OCI-M2 (cell line): Measurements from ENCODE around the gene BCAR1.
"Not testable (repeated sequence)": the region's sequence is repeated elsewhere in the genome, so short reads cannot be mapped to it uniquely, and the experiment has no call there.

ENCODE experiments used
- DNase-seq: peaks from one replicate; lab custom pipeline; 2025; ENCODE audit not compliant: unreplicated experiment; lab: John Stamatoyannopoulos, UW

BCAR1 gene, protein sequence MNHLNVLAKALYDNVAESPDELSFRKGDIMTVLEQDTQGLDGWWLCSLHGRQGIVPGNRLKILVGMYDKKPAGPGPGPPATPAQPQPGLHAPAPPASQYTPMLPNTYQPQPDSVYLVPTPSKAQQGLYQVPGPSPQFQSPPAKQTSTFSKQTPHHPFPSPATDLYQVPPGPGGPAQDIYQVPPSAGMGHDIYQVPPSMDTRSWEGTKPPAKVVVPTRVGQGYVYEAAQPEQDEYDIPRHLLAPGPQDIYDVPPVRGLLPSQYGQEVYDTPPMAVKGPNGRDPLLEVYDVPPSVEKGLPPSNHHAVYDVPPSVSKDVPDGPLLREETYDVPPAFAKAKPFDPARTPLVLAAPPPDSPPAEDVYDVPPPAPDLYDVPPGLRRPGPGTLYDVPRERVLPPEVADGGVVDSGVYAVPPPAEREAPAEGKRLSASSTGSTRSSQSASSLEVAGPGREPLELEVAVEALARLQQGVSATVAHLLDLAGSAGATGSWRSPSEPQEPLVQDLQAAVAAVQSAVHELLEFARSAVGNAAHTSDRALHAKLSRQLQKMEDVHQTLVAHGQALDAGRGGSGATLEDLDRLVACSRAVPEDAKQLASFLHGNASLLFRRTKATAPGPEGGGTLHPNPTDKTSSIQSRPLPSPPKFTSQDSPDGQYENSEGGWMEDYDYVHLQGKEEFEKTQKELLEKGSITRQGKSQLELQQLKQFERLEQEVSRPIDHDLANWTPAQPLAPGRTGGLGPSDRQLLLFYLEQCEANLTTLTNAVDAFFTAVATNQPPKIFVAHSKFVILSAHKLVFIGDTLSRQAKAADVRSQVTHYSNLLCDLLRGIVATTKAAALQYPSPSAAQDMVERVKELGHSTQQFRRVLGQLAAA

DNA sequence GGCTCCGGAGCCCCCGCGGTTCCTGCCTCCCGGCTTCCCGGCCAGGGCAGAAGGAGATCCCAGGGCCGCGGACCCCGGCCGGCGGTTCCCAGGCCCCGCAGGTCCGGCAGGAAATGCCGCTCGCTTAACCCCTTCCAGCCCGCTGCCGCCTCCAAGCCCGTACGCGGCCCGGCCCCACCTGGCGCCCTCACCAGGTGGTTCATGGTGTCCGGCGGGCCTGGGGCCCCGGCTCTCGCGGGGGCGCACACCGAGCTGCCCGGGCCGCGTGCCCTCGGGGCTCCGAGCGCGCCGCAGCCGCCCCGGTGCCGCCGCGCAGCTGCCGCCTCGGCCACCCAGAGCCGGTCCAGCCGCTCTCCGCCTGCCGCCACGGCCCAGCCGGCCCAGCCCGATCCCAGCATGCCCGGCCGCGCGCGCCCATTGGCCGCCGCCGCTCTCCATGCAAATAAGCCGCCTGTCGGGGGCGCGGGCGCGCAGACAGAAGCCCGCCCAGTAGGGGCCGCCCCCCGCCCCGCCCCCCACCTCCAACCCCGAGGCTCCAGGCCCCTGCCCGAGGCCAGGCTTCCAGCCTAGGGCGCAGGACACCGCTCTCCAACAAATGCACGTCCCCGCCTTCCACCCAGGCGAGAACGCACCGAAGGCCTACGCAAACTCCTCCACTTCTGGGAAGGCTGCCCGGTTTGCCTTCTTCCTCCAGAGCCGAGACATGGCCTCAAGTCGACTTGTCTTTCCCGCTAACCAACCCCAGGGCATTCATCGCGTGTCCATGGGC lies at the start of gene BCAR1:
Gene BCAR1 (minus strand): TSS at position 345 of the 769 bp plus-strand sequence. CDS start 142 bp downstream, at position 203.
- no peak for DNase-seq

DNA sequence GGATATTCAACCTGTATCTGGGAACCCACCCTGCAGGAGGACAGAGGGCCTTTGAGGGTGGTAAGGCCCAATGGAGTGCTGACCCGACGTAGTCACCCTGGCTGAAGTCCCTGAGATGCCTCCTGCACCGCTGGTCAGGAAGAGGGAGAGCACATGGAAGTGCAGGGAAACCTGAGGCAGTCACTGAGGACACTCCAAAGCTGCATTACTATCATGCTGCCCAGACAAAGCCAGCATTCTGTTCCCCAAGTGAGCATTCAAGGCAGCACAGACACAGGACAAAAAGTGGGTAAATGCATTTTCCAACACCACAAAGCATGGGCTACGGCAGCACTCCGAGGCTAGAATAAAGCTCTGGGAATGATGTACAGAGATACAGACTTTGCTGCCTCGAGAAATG lies 46.8 kb upstream of the BCAR1 start:
- DNase-seq, result no peak

DNA sequence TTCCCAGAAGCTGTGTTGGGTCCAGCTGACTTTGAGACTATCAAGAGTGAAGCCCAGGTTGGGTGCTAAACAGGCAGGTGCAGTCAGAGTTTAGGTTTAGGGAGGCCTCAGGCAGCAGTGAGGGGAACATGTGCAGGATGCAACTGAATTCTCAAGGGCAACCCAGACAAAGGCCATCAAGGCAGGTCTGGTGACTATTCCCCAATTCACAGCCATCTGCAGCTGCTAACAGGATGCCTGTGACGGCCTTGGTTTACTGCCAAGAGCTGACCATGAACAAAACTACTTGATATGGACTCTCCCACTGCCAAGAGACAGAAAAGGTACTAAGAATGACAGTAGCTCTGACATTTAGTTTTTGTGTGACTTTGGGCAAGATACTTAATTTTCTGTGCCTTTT lies 45.2 kb upstream of the BCAR1 start:
- DNase-seq, result no peak

DNA sequence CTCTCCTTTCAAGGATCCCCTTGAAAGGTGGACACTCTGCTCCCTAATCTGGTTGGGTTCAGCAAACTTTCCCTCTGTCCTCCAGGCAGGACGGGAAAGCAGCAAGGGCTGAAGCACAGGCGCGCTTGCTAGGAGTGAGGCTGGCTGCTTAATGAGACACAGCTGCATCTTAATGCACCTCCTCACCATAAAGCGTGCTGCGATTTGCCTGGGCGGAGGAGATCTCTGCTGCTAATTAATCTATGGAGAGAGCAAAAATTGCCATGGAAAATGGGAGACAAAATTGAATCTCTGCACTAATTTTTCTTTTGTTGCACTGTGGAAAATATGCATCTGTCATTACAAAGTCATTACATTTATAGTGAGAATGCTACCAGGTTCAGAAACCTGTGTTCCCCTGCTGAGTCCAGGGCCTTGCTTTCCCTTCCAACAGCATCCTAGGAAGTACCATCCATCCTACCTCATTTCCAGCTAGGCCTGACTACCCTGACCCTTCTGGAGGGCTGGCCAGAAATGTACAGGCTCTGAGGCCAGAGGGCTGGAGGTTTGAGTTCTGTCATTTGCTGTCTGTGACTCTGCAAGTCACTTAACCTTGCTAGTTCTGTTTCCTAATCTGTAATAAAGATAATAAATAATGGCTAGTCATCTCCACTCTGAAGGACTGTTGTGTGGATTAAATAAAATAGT lies 43.5 kb upstream of the BCAR1 start:
- DNase-seq, result no peak

DNA sequence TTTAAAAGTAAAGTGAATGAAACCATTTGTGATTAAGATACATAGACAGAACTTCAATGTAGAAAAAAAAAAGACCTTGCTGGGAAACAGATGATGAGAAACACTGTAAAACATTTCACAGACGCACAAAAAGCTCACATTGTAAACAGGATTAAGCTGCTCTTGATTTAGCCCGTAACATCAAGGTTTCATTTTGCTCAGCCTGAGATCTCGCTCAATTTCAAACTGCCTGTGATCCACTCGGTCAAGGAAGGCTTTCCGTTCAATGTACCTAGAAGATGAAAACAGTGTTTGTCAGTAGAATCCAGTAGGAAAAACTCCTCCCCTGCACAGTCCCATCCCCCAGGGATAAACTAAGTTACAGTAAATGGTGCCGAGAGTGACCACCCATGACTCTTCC lies 42.3 kb upstream of the BCAR1 start:
- DNase-seq, result no peak

DNA sequence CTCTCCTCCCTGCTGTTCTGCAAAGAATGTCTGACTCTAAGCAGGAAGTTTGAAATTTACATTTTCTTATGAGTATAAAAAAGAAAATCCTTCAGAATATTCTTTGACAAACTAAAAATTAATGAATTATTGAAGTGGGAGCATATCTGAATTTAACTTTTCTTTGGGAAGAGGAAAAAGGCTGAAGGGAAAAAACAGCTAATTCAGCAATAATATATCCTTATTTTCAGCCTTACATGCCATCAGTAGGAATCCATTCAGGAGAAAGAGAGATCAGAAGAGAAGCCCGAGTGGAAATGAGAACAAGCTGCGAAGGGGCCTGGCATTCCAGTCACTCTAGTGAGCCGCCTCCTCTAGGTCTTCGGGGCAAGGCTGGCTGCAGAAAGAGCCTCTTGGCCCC lies 41.7 kb upstream of the BCAR1 start:
- no peak for DNase-seq

DNA sequence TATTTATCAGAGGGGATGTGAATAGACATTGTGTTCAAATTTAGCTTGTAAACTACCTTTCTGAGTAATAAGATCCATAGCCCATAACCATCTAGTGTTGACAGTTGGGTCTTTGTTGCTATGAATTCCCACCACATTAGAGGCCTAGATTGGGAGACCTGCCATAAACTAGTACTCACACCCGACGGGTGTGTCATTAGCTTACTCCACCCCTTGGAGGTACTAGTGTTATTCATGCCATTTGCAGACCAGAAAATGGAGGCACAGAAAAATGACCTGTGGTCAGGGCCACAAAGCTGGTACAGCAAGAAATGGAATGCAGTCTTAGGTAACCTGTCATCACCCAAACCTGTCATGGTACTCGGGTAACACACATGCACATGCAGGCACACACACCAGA lies 41.3 kb upstream of the BCAR1 start:
- no peak for DNase-seq

DNA sequence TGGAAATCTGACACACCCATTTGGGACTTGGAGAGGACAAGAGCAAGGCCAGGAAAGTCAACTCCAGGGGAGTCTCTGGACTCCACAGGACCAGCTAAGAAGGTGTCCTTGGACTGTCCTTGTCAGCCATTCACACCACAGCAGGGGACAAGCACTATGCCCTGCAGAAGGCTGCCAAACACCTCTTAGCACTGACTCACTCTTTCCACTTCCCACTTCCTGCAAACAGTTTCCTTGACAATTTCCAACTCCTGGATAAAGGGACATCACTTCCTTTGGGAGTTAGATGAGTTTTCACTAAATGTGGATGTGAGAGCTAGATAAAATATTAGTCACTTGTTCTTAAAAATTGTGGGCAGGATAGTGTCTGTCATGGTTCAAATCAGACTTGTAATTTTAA lies 37.8 kb upstream of the BCAR1 start:
- DNase-seq, result no peak

DNA sequence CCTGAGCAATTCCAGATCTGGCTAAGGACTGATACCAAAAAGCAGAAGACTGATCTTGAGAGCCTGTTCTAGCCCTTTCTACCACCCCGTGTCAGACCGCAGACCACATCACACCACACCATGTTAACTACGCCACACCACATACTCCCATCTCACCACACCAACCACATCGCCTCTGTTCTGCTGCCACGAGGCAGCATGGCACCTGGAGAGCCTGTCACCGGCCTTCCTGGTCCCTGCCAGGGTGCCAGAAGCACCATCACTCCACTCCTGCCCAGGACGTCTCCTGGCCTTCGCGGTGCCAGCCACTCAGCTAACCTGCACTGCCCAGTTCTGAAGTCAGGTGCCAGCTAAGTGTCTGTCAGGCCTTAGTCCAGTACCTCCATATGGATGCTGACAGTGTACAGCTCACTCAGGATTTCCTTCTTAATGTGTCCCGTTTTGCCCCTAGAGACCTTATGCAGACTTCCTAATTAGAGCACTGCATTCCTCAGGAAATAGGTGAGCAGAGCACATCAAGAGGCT lies 37.2 kb upstream of the BCAR1 start:
- DNase-seq, result no peak

DNA sequence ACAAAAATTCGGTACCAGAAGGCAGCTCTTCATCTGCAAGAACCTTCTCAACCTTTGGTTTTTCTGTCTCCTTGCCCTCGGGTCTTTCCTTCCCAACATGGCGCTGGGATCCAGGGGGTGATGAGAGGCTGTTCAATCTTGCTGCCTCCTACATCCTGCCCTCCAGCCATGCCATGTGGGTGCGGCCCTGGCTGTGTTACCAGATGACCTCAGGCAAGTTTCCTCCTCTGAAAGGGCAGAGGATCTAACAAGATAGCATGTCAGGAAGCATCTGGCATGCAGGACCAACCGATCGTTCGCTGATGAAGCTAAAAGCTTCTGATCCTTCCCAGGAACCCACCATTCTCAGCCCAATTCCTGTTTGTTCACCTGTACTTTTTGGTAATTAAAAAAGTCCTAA lies 36.8 kb upstream of the BCAR1 start:
- DNase-seq, result no peak

DNA sequence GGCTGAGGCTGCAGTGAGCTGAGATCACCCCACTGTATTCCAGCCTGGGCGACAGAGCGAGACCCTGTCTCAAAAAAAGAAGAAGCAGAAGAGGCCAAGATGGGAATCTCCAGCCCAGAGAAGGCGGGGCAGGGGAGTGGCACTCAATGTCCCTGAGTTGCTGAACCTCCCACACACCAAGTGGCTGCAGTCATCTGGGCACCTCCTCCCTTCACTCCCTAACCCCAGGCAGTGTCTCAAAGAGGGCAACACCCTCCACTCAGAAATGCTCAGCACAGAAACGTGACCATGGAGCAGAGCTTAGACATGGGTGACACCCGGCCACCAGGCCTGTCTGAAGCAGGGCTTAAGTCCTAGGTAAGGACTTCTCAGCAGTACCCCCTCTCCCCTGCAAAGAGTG lies 36.3 kb upstream of the BCAR1 start:
- DNase-seq, result no peak

DNA sequence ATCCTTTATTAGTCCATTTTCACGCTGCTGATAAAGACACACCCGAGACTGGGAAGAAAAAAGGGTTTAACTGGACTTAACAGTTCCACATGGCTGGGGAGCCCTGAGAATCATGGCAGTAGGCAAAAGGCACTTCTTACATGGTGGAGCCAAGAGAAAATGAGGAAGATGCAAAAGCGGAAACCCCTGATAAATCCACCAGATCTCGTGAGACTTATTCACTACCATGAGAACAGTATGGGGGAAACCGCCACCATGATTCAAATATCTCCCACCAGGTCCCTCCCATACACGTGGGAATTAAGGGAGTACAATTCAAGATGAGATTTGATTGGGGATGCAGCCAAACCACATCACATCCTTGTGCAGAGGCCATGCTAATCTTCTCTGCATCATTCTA lies 35.0 kb upstream of the BCAR1 start:
- DNase-seq, result no peak

DNA sequence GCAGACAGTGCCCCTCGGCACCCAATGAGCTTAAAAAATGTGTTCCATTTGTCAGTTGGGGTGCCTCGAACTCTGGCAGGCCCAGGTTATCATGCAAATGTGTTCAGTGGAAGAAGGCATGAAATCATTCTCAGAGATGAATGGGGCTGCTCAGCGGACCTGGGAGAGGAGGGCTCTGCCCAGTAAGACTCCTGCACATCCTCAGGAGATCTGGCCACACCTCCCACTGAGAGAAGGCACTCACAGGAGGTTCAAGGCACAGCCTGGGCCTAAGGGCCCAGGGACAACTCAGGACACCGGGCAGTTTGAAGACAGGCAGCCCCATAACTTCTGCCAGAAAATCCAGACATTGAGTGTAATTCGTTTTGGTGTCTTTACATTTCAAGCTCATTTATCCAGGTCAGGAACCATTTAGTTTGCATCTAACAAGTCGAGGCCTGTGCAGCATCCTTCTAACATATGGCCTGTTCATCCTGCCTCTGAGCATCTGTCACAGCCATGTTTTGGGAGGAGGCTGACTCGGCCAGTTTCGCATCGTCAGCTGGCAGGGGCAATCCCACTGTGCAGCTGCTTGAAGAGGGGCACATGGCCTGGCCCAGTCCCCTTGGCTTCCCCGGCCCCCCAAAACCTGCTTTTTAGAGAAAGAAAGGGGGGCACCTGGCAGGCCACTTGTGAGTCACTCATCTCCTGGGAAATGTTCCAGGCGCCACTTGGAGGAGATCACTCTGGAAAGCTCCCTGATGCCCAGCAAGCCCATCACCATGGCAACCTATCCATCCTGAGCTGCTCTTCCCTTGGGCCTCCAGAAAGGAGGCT lies 31.2 kb upstream of the BCAR1 start:
- DNase-seq, result no peak

DNA sequence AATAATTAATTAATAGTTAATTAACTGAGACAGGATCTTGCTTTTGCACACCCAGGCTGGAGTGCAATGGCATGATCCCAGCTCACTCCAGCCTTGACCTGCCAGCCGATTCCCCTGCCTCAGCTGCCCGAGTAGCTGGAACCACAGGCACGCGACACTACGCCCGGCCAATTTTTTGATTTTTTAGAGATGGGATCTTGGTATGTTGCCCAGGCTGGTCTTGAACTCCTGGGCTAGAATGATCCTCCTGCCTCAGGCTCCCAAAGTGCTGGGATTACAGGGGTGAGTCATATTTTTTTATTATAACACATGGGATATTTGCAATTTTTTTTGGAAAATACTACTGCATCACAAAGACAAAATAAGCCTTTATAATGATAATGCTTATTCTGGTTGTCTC lies 30.4 kb upstream of the BCAR1 start:
- DNase-seq, result no peak

DNA sequence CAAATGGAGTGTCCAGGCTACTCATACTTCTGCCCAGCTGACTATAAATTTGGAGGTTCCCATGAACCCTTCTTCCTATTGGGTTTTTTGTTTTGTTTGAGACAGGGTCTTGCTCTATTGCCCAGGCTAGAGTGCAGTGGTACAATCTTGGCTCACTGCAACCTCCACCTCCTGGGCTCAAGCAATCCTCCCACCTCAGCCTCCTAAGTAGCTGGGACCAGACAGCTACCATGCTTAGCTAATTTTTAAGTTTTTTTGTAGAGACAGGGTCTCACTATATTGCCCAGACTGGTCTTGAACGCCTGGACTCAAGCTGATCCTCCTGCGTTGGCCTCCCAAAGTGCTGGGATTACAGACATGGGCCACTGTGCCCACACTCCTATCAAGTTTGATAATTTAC lies 29.6 kb upstream of the BCAR1 start:
- DNase-seq, result not testable (repeated sequence)

DNA sequence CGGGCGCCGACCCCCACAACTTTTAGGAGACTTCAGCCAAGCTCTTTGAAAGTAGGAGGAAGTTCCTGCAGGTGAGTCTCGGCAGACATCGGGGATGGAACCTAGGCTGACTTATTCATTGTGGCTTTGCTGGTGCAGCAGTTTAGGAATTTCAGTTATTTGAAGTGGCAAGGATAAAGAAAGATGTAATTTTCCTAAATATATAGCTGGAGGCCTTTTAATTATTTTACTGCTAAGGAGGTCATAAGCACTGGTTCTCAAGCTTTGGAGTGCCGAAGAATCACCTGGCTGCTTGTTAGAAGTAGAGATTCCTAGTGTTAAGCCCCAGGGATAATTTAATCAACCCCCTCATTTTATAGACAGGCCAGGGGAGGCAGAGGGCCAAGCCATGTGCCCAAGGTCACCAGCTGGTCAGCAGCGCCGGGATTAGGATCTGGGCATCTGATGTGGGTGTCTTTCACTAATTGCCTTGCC lies 28.9 kb upstream of the BCAR1 start:
- no peak for DNase-seq

DNA sequence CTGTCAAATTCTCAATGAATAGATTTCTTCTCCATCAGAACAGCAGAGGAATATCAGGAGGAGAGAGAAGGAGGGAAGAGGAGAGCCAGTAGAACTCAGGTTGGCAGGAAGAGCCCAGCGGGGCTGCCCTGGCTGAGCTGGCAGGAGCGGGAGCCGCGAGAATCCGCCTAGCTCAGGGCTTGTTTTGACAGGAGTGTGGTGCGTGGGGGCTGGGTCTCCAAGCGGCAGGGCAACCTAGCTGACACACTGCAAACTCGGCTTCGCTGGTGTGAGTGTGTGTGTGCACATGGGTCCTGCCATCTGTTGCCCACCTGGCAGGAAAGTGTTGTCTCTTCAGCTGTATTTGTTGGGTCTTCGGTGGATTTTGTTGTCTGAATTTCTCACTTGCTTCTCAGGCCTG lies 27.9 kb upstream of the BCAR1 start:
- DNase-seq, result no peak

DNA sequence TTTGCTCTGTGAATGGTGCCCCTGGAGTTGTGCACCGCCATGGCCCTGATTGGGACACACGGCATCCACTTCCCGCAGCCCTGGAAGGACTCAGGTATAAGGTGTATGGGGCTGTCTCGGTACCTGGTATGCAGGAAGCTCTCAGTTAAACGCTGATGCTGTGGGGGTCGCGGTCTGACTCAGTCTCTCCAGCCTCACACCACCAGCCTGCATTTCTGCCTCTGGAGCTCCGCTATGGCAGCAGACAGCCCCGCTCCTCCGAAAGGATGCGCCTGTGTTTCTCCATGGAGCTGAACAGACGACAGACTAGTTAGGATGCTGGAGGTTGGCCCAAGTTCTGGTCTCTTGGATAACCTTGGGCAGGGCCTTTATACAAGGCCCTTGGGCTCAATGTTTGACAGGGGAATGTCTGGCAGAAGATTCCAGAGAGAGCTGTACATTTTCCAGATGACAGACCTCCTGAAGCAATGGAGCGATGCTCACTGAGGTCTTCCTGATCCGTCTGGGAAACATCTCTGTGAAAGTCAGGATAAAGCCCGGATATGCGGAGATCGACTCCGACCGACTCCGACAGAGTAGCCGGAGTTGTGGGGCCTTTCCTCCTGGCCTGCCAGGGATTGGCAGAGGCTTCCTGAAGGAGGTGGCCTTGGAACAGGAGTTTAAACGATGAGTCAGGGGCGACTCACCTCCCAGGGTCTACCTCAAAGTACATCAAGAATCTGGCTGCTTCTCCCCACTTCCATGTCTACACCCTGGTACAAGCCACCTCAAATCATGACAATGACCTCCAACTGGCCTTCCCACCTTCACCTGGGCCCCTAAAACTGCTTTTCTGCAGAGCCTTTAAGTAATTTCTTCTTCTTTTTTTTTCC lies 21.9 kb upstream of the BCAR1 start:
- no peak for DNase-seq

DNA sequence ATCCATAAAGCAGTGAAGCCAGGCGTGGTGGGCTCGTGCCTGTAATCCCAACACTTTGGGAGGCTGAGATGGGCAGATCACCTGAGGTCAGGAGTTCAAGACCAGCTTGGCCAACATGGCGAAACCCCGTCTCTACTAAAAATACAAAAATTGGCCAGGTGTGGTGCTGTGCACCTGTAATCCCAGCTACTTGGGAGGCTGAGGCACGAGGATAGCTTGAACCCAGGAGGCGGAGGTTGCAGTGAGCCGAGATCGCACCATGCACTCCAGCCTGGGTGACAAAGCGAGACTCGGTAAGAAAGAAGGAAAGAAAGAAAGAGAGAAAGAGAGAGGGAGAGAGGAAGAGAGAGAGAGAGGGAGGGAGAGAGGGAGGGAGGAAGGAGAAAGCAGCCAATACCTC lies 21.2 kb upstream of the BCAR1 start:
- not testable (repeated sequence) for DNase-seq
